ENCODE results near the gene MMP2. TPM values are rescaled to one million over a fixed set of nuclear protein-coding genes. Genes with fewer than 3 reads are reported as not detected.

The MMP2 gene
- total RNA-seq, 2 experiments from 2014 or later: not detected

DNA sequence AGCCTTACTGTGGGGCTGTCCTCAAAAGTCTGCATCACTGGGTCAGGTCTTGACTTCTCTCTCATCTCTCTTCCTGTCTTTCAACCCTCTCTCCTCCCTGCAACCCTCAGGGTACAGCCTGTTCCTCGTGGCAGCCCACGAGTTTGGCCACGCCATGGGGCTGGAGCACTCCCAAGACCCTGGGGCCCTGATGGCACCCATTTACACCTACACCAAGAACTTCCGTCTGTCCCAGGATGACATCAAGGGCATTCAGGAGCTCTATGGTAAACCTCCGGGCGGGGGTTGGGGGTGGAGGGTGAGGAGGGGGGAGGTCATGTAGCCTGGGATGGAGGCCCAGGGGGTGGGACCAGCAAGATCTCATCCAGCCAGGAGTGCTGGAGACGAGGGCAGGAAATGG, 12.7 kb downstream of the MMP2 start:
- no peaks in the 10 kb centered on the region for H3K9me3 Mint-ChIP-seq (ENCODE audit: low read depth)
- CTCF ChIA-PET: no interaction called here
- ATAC-seq (no peak), DNase-seq (no peak)
- H3K27ac Mint-ChIP-seq: no peak overlapping the region
- peaks cover 2% of the 10 kb centered on the region for H3K4me1 Mint-ChIP-seq
- no peak overlapping the region for H3K4me3 Mint-ChIP-seq
- no peaks in the 10 kb centered on the region for H3K36me3 Mint-ChIP-seq
- H3K27me3 Mint-ChIP-seq: peaks cover 7% of the 10 kb centered on the region

- peak; percentile 11 for DNase-seq
- CTCF ChIA-PET: interaction anchor here (0.9 kb wide), 1 partner anchor 28 kb away, joined by 3 read pairs; no protein-coding TSS in a partner anchor
- Mint-ChIP-seq H3K9me3 (ENCODE audit: low read depth) (no peaks in the 10 kb centered on the region), H3K4me3 (no peak overlapping the region), H3K27me3 (peaks cover 11% of the 10 kb centered on the region), H3K36me3 (no peaks in the 10 kb centered on the region), H3K4me1 (peaks cover 5% of the 10 kb centered on the region), H3K27ac (no peak overlapping the region)
- ATAC-seq: no peak
Observed at GRCh38 chr16:55492756-55493380, 13.9 kb downstream of the MMP2 start.

GRCh38 chr16:55494994-55495421, 16.0 kb downstream of the MMP2 start:
- H3K9me3 Mint-ChIP-seq (ENCODE audit: low read depth): no peaks in the 10 kb centered on the region
- DNase-seq: no peak
- no peak for ATAC-seq
- H3K27ac Mint-ChIP-seq: no peak overlapping the region
- CTCF ChIA-PET: no interaction called here
- H3K36me3 Mint-ChIP-seq: no peaks in the 10 kb centered on the region
- H3K4me3 Mint-ChIP-seq: no peak overlapping the region
- H3K27me3 Mint-ChIP-seq: peaks cover 11% of the 10 kb centered on the region
- H3K4me1 Mint-ChIP-seq: peaks cover 10% of the 10 kb centered on the region

GRCh38 chr16:55495616-55496289, 16.8 kb downstream of the MMP2 start:
- H3K27ac Mint-ChIP-seq: no peak overlapping the region
- H3K27me3 Mint-ChIP-seq: peaks cover 11% of the 10 kb centered on the region
- no peaks in the 10 kb centered on the region for H3K9me3 Mint-ChIP-seq (ENCODE audit: low read depth)
- ATAC-seq (no peak), DNase-seq (no peak)
- peaks cover 14% of the 10 kb centered on the region for H3K4me1 Mint-ChIP-seq
- CTCF ChIA-PET: no interaction called here
- H3K36me3 Mint-ChIP-seq: no peaks in the 10 kb centered on the region
- no peak overlapping the region for H3K4me3 Mint-ChIP-seq

DNA sequence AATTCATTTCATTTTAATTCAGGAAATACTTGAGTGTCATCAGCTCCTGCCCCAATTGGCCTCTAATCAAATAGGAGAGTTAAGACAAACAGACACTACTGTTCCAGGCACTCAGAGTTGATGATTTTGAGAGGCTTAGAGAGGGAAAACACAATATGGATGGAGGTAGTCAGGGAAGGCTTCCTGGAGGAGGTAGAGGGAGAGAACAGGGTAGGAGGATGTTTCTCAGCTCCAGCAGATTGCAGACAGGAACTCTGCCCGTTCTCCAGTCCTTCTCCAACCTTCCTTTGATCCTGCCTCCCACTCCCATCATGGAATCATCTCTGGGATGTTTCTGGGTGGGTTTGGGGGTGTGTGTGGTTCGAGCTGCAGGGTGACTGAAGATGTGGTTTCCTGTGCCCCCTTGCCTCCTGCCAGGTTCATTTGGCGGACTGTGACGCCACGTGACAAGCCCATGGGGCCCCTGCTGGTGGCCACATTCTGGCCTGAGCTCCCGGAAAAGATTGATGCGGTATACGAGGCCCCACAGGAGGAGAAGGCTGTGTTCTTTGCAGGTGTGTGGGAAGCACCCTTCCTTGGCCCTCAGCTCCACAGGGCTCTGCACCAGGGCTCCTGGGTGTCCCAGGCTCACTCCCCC, 17.6 kb downstream of the MMP2 start:
- no peak for ATAC-seq
- Mint-ChIP-seq H3K4me3 (no peak overlapping the region), H3K27ac (no peak overlapping the region), H3K9me3 (ENCODE audit: low read depth) (no peaks in the 10 kb centered on the region), H3K27me3 (peaks cover 14% of the 10 kb centered on the region), H3K4me1 (peaks cover 14% of the 10 kb centered on the region), H3K36me3 (no peaks in the 10 kb centered on the region)
- CTCF ChIA-PET: no interaction called here
- DNase-seq: no peak

- Mint-ChIP-seq H3K36me3 (no peaks in the 10 kb centered on the region), H3K27ac (no peak overlapping the region), H3K9me3 (ENCODE audit: low read depth) (no peaks in the 10 kb centered on the region), H3K27me3 (peaks cover 14% of the 10 kb centered on the region), H3K4me1 (peaks cover 14% of the 10 kb centered on the region), H3K4me3 (no peak overlapping the region)
- DNase-seq: no peak
- ATAC-seq: no peak
- CTCF ChIA-PET: no interaction called here
Observed at GRCh38 chr16:55497558-55497957, 18.6 kb downstream of the MMP2 start.

- ATAC-seq (no peak), DNase-seq (no peak)
- H3K4me1 Mint-ChIP-seq: peaks cover 14% of the 10 kb centered on the region
- peaks cover 14% of the 10 kb centered on the region for H3K27me3 Mint-ChIP-seq
- H3K27ac Mint-ChIP-seq: no peak overlapping the region
- CTCF ChIA-PET: no interaction called here
- H3K9me3 Mint-ChIP-seq (ENCODE audit: low read depth): no peaks in the 10 kb centered on the region
- H3K36me3 Mint-ChIP-seq: no peaks in the 10 kb centered on the region
- H3K4me3 Mint-ChIP-seq: no peak overlapping the region
Observed at GRCh38 chr16:55498101-55498500, 19.1 kb downstream of the MMP2 start.

GRCh38 chr16:55499281-55499680, 20.3 kb downstream of the MMP2 start:
- Mint-ChIP-seq H3K9me3 (ENCODE audit: low read depth) (no peaks in the 10 kb centered on the region), H3K27ac (no peak overlapping the region), H3K4me3 (no peak overlapping the region), H3K27me3 (peaks cover 10% of the 10 kb centered on the region), H3K4me1 (peaks cover 14% of the 10 kb centered on the region), H3K36me3 (no peaks in the 10 kb centered on the region)
- no peak for DNase-seq
- CTCF ChIA-PET: interaction anchor here (3.9 kb wide), 1 partner anchor 35 kb away, joined by 12 read pairs; no protein-coding TSS in a partner anchor
- no peak for ATAC-seq

DNA sequence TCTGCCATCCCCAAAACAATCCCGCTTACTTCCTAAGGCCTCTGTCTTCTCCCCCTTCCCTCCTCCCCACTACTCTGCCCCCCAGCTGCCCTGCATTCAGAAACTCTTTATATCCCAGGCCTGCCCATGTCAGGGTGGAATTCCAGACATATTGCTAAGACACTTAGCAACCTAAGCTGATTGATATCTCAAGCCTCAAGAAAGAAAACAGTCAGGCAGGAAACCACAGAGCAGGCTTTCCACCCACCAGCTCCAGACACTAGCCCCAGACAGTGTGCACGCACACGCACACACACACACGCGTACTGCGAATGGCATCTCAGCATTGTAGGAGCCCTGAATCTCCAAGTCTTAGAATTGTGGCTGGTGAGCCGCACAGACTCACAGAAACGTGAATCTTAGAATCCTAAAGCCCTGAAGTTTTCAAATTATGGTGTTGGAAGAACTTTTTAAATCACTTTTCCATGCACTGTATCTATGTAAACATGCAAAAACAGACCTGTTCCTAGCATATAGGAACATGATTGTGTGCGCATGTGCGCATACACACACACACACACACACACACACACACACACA, 21.0 kb downstream of the MMP2 start:
- CTCF ChIA-PET: interaction anchor here (3.9 kb wide), 1 partner anchor 35 kb away, joined by 12 read pairs; no protein-coding TSS in a partner anchor
- peak; percentile 30 for ATAC-seq
- Mint-ChIP-seq H3K27me3 (peaks cover 10% of the 10 kb centered on the region), H3K27ac (no peak overlapping the region), H3K9me3 (ENCODE audit: low read depth) (no peaks in the 10 kb centered on the region), H3K4me1 (peaks cover 14% of the 10 kb centered on the region), H3K36me3 (no peaks in the 10 kb centered on the region), H3K4me3 (no peak overlapping the region)
- DNase-seq: peak; percentile 53

DNA sequence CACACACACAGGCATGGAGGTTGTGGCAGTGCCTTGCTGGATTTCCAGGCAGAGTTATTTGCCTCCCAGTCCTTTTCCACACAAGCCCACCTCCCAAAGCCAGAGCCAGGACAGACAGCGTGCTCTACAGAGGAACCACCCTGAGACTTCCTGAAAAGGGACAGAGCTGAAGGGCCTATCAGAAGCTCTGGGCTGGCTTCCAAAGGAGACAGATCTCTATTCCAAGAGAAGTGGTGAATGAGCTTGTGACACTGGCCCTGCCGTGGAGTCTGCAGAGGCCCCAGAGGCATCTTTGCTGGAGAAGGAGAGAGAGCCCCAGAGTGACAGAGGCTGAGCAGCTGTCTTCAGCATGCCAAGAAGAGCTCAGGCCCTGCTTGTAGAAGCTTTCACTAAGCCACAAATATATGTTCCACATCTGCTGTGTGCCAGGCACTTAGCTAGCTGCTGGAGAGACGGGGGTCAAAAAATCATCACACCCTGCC, 21.6 kb downstream of the MMP2 start:
- CTCF ChIA-PET: interaction anchor here (3.9 kb wide), 1 partner anchor 36 kb away, joined by 12 read pairs; no protein-coding TSS in a partner anchor
- H3K4me3 Mint-ChIP-seq: no peak overlapping the region
- H3K36me3 Mint-ChIP-seq: no peaks in the 10 kb centered on the region
- H3K27ac Mint-ChIP-seq: no peak overlapping the region
- H3K27me3 Mint-ChIP-seq: peaks cover 10% of the 10 kb centered on the region
- no peaks in the 10 kb centered on the region for H3K9me3 Mint-ChIP-seq (ENCODE audit: low read depth)
- ATAC-seq: no peak
- peaks cover 14% of the 10 kb centered on the region for H3K4me1 Mint-ChIP-seq
- DNase-seq: no peak

DNA sequence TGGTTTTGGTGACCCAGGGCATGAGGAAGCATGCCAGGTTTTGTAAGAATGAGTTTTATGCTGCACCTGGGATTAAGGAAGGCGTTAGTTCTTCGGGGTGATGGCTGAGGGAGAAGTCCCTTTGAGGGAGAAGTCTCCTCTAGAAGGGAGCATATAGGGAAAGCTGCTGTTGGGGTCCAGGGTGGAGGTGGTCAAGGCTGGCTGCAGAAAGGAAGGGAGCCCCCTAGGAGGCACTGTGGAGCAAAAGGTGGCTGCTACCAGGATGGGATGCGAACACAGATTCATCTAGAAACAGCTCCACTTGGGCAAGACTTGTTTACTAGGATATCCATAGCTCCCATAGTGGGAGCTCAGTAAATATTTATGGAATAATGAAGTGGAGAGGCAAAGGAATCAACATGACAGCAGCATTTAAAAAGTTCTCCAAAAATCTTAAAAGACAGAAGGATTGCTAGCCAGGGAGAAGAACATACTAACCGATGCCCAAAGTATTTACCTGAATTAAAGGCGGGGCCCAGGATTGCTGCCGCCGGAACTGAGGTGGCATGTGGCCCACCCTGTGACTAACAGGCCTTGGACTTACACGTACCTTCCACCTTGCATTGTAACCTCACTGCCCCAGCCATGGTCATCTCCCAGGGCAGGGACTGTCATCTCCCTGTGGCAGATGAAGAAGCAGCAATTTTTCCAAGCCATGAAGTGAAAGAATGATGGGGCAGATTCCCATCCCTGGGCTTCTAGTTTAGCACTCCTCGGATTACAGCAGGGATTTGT, 22.7 kb downstream of the MMP2 start:
- H3K9me3 Mint-ChIP-seq (ENCODE audit: low read depth): no peaks in the 10 kb centered on the region
- no peak overlapping the region for H3K27ac Mint-ChIP-seq
- ATAC-seq (no peak), DNase-seq (no peak)
- H3K4me1 Mint-ChIP-seq: peaks cover 13% of the 10 kb centered on the region
- CTCF ChIA-PET: interaction anchor here (3.9 kb wide), 1 partner anchor 37 kb away, joined by 12 read pairs; no protein-coding TSS in a partner anchor
- no peaks in the 10 kb centered on the region for H3K36me3 Mint-ChIP-seq
- H3K4me3 Mint-ChIP-seq: no peak overlapping the region
- H3K27me3 Mint-ChIP-seq: peaks cover 10% of the 10 kb centered on the region

- Mint-ChIP-seq H3K4me1 (peaks cover 9% of the 10 kb centered on the region), H3K27me3 (peaks cover 13% of the 10 kb centered on the region), H3K36me3 (no peaks in the 10 kb centered on the region), H3K4me3 (no peak overlapping the region), H3K27ac (no peak overlapping the region), H3K9me3 (ENCODE audit: low read depth) (no peaks in the 10 kb centered on the region)
- CTCF ChIA-PET: interaction anchor here (3.9 kb wide), 1 partner anchor 38 kb away, joined by 12 read pairs; no protein-coding TSS in a partner anchor
- ATAC-seq (no peak), DNase-seq (no peak)
Observed at GRCh38 chr16:55502801-55503366, 23.9 kb downstream of the MMP2 start.

Measured in activated CD8-positive, alpha-beta memory T cell treated with anti-CD3 and anti-CD28 coated beads, Interleukin-2, amount 10 ng/mL, durations not matched to agents 7 days and 5 days (primary cell).